Measurements from ENCODE around the gene DCAF17. TPM values are rescaled to one million over a fixed set of nuclear protein-coding genes. Genes with fewer than 3 reads are reported as not detected.

DCAF17 gene
- polyA plus RNA-seq, 2 of the 4 experiments (the other 2 are of a cell fraction), result 11.5 to 26.9 TPM

DNA sequence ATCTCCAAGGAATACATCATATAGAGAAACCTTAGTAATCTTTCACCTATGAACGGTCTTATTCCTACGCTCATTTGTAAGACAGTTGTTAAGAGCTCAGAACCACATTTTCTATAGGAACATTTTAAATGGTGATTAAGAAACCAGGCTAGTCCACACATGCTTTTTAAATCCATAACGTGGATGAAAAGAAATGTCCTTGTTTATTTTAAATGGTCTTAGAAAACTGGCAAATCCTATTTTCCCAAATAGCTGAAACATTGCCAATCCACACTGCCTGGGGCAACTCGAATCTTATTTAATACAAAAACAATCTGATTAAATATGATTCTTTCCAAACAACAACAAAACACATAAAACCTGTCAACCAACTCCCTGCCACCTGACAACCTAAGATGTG is 23.9 kb upstream of the DCAF17 start (continued):
- TF ChIP-seq HOXA7 (CRISPR knock-in tag; IDR thresholded peaks at IDR 0.05) (no peak), RARB (CRISPR knock-in tag; IDR thresholded peaks at IDR 0.05) (no peak), KDM5A (IDR thresholded peaks at IDR 0.05) (no peak), TP53 (CRISPR knock-in tag; IDR thresholded peaks at IDR 0.05) (no peak), EP300 (IDR thresholded peaks at IDR 0.05) (no peak), GATA3 (IDR thresholded peaks at IDR 0.05; ENCODE audit: borderline replicate concordance) (no peak)

DNA sequence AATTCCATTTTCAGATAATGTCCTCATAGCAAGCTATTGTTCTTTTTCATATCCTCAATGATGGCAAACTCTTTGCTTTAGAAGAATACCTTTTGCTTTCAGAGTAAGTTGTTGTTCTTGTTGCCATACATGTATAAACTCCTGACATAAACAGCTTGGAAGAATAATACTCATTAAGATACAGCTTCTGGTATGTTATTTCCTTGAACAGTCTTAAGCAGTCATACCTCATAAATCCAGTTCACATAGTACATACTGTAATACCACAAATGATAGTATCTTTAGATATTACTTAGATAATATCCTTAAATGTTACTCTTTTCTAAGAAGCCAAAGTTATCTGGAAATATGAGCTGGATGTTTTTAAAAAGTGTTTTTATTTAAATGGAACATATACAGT is 23.4 kb upstream of the DCAF17 start:
- no peaks in the 10 kb centered on the region for H3K9me3 ChIP-seq
- ChIA-PET CTCF (interaction anchor here (1.3 to 2.6 kb wide), 4 partner anchors 9 to 438 kb away, joined by 3 to 10 read pairs (median 5); partner anchors contain the start of genes DCAF17 and METTL8), POLR2A (no interaction called here)
- no peak for DNase-seq (ENCODE audit: low read depth in 1 of 2, low spot score in 1 of 2)
- FAIRE-seq, result no peak
- peaks cover 16% of the 10 kb centered on the region; the same call in 2 of the 3 replicates for H3K4me1 ChIP-seq
- ATAC-seq, result no peak
- no peak overlapping the region for H3K27ac ChIP-seq
- no peak overlapping the region for H3K4me3 ChIP-seq
- no peak for TF ChIP-seq BHLHE40 (IDR thresholded peaks at IDR 0.05; ENCODE audit: low read depth, low read length)
- no peak overlapping the region for H3K4me2 ChIP-seq

DNA sequence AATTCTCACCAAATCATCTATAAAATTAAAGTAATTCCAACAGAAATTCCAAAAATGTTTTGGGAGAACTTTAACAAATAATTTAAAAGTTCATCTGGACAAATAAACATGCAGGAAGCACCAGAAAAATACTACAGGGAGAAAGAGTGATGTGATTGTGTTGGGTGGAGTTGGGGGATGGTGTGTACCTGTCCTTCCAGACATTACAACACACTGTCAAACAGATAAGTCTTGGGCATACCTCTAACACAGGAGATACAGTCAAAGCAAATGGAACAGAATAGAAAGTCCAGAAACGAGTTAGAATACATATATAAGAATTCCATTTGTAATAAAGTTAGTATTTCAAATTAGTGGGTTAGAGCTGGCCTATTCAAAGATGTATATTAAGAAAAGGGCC is 22.8 kb upstream of the DCAF17 start:
- ChIA-PET CTCF (interaction anchor here (2.6 kb wide), 1 partner anchor 438 kb away, joined by 10 read pairs; no protein-coding TSS in a partner anchor), POLR2A (no interaction called here)
- WGBS (ENCODE audit: missing lambda C conversion rate), result 12% methylated on average over 1 of the region's 1 CpG
- H3K27ac ChIP-seq, result no peak overlapping the region
- peaks cover 19% of the 10 kb centered on the region; the same call in 2 of the 3 replicates for H3K4me1 ChIP-seq
- FAIRE-seq, result no peak
- ATAC-seq, result no peak
- no peak overlapping the region for H3K4me2 ChIP-seq
- TF ChIP-seq EP300 (IDR thresholded peaks at IDR 0.05) (no peak), GATA3 (IDR thresholded peaks at IDR 0.05; ENCODE audit: borderline replicate concordance) (no peak), FOSL2 (IDR thresholded peaks at IDR 0.05) (no peak), FOSL2 (CRISPR knock-in tag; IDR thresholded peaks at IDR 0.05) (no peak), NPAS2 (CRISPR knock-in tag; IDR thresholded peaks at IDR 0.05; ENCODE audit: borderline replicate concordance) (no peak), KDM5A (IDR thresholded peaks at IDR 0.05) (no peak), TFCP2L1 (CRISPR knock-in tag; IDR thresholded peaks at IDR 0.05) (no peak), NR3C1 (IDR thresholded peaks at IDR 0.05) (no peak), PHF8 (IDR thresholded peaks at IDR 0.05; ENCODE audit: borderline replicate concordance, low read depth) (no peak)
- H3K9me3 ChIP-seq, result no peaks in the 10 kb centered on the region
- no peak overlapping the region for H3K4me3 ChIP-seq
- no peak for DNase-seq (ENCODE audit: low read depth in 1 of 2, low spot score in 1 of 2)

DNA sequence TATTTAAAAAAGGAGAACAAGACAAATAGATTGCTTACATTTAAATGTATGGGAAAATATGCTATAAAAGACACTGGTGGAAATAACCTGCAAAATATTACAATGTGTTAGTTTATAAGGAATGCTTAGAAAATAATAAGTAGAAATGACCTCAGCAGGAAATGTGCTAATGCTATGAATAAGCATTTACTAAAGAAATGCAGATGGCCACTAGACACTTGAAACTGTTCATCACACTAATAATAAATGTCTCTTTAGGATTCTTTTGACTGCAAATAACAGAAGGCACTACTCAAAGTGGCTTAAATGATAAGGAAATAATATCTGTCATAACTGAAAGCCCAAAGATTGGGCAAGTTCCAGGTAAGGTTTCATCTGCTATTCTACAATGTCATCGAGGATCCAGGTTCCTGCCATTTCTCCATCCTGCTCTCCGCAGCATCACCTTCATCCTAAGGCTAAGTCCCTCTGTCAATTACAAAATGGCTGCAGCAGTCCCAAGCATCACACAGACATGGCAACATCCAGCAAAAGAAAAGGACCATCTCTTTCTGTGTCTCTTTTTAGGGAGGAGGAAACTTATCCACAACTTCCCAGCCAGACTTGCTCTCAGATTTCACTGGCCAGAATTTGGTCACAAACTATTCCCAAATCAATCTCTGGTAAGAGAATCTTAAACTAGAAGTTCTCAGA is 22.1 kb upstream of the DCAF17 start:
- Histone ChIP-seq H3K4me1 (peaks cover 19% of the 10 kb centered on the region; the same call in 2 of the 3 replicates), H3K9me3 (no peaks in the 10 kb centered on the region), H3K27ac (no peak overlapping the region), H3K4me2 (no peak overlapping the region), H3K4me3 (no peak overlapping the region)
- no peak for FAIRE-seq
- CTCF ChIA-PET, result interaction anchor here (2.6 kb wide), 1 partner anchor 439 kb away, joined by 10 read pairs; no protein-coding TSS in a partner anchor
- WGBS (ENCODE audit: missing lambda C conversion rate), result 86% methylated on average over 2 of the region's 2 CpGs
- POLR2A ChIA-PET, result no interaction called here
- ATAC-seq, result no peak
- DNase-seq (ENCODE audit: low read depth in 1 of 2, low spot score in 1 of 2), result no peak
- TF ChIP-seq PHF8 (IDR thresholded peaks at IDR 0.05; ENCODE audit: borderline replicate concordance, low read depth), result no peak
- TF ChIP-seq, protein P1, sequence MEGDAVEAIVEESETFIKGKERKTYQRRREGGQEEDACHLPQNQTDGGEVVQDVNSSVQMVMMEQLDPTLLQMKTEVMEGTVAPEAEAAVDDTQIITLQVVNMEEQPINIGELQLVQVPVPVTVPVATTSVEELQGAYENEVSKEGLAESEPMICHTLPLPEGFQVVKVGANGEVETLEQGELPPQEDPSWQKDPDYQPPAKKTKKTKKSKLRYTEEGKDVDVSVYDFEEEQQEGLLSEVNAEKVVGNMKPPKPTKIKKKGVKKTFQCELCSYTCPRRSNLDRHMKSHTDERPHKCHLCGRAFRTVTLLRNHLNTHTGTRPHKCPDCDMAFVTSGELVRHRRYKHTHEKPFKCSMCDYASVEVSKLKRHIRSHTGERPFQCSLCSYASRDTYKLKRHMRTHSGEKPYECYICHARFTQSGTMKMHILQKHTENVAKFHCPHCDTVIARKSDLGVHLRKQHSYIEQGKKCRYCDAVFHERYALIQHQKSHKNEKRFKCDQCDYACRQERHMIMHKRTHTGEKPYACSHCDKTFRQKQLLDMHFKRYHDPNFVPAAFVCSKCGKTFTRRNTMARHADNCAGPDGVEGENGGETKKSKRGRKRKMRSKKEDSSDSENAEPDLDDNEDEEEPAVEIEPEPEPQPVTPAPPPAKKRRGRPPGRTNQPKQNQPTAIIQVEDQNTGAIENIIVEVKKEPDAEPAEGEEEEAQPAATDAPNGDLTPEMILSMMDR (IDR thresholded peaks at IDR 0.05), result no peak
- TF ChIP-seq ESRRA (IDR thresholded peaks at IDR 0.05; ENCODE audit: borderline replicate concordance, low read length), result no peak
- no peak for TF ChIP-seq EHMT2 (IDR thresholded peaks at IDR 0.05; ENCODE audit: low read depth)
- TF ChIP-seq ZSCAN20 (CRISPR knock-in tag; IDR thresholded peaks at IDR 0.05), result no peak
- no peak for TF ChIP-seq JUN (IDR thresholded peaks at IDR 0.05)
- TF ChIP-seq TP53 (CRISPR knock-in tag; IDR thresholded peaks at IDR 0.05), result no peak
- TF ChIP-seq, protein P2, sequence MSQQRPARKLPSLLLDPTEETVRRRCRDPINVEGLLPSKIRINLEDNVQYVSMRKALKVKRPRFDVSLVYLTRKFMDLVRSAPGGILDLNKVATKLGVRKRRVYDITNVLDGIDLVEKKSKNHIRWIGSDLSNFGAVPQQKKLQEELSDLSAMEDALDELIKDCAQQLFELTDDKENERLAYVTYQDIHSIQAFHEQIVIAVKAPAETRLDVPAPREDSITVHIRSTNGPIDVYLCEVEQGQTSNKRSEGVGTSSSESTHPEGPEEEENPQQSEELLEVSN (IDR thresholded peaks at IDR 0.05; ENCODE audit: borderline replicate concordance, low read depth), result no peak
- TF ChIP-seq, protein P3, sequence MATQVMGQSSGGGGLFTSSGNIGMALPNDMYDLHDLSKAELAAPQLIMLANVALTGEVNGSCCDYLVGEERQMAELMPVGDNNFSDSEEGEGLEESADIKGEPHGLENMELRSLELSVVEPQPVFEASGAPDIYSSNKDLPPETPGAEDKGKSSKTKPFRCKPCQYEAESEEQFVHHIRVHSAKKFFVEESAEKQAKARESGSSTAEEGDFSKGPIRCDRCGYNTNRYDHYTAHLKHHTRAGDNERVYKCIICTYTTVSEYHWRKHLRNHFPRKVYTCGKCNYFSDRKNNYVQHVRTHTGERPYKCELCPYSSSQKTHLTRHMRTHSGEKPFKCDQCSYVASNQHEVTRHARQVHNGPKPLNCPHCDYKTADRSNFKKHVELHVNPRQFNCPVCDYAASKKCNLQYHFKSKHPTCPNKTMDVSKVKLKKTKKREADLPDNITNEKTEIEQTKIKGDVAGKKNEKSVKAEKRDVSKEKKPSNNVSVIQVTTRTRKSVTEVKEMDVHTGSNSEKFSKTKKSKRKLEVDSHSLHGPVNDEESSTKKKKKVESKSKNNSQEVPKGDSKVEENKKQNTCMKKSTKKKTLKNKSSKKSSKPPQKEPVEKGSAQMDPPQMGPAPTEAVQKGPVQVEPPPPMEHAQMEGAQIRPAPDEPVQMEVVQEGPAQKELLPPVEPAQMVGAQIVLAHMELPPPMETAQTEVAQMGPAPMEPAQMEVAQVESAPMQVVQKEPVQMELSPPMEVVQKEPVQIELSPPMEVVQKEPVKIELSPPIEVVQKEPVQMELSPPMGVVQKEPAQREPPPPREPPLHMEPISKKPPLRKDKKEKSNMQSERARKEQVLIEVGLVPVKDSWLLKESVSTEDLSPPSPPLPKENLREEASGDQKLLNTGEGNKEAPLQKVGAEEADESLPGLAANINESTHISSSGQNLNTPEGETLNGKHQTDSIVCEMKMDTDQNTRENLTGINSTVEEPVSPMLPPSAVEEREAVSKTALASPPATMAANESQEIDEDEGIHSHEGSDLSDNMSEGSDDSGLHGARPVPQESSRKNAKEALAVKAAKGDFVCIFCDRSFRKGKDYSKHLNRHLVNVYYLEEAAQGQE (IDR thresholded peaks at IDR 0.05), result no peak
- TF ChIP-seq CBX8 (IDR thresholded peaks at IDR 0.05), result no peak
- no peak for TF ChIP-seq RFX5 (IDR thresholded peaks at IDR 0.05)
- TF ChIP-seq CHD2 (IDR thresholded peaks at IDR 0.05; ENCODE audit: low read length, partially characterized antibody), result no peak
- TF ChIP-seq KDM1A (IDR thresholded peaks at IDR 0.05; ENCODE audit: low read depth), result no peak
- no peak for TF ChIP-seq POLR2AphosphoS2 (conservative IDR thresholded peaks at IDR 0.05; ENCODE audit: low read length)
- TF ChIP-seq, protein P4, sequence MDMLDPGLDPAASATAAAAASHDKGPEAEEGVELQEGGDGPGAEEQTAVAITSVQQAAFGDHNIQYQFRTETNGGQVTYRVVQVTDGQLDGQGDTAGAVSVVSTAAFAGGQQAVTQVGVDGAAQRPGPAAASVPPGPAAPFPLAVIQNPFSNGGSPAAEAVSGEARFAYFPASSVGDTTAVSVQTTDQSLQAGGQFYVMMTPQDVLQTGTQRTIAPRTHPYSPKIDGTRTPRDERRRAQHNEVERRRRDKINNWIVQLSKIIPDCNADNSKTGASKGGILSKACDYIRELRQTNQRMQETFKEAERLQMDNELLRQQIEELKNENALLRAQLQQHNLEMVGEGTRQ (IDR thresholded peaks at IDR 0.05), result no peak
- TF ChIP-seq HOXA7 (CRISPR knock-in tag; IDR thresholded peaks at IDR 0.05), result no peak

All from A549 (cell line).